Peyer's patch (tissue), 4 donors: ENCODE measurements around the gene CTDSP1. TPM values are rescaled to one million over a fixed set of nuclear protein-coding genes. Genes with fewer than 3 reads are reported as not detected.

Experiments used
- DNase-seq, 3 donors: peaks; one replicate each; pipeline ENCODE4 v3.0.0-alpha.2; 2017 to 2019
- H3K27ac ChIP-seq, 4 donors: fragments of 200-600 bp; sonication (generic); one replicate each; pipeline ENCODE4 v1.5.1; 2016 to 2019
- H3K27me3 ChIP-seq, 2 donors: fragments of 200-600 bp; sonication (generic); one replicate each; pipeline ENCODE4 v1.5.1; 2019
- H3K36me3 ChIP-seq, 3 donors: fragments of 200-600 bp; sonication (generic); one replicate each; pipeline ENCODE4 v1.5.1; 2016 to 2019
- H3K4me1 ChIP-seq, 4 donors: fragments of 200-600 bp; sonication (generic); one replicate each; pipeline ENCODE4 v1.5.1; 2016 to 2019
- H3K4me3 ChIP-seq, 4 donors: fragments of 200-600 bp; sonication (generic); 1 replicate in 3 of 4; 2 replicates in 1 of 4; pipeline ENCODE4 v1.5.1; 2016 to 2019; ENCODE audit warnings: mild to moderate bottlenecking in 1 of 4
- H3K9me3 ChIP-seq, 4 donors: fragments of 200-600 bp; sonication (generic); one replicate each; pipeline ENCODE4 v1.5.1; 2016 to 2019; ENCODE audit warnings: mild to moderate bottlenecking in 1 of 4
- POLR2A ChIP-seq, 2 donors: fragments of 450-650 bp; IDR thresholded peaks; one replicate each; pipeline ENCODE4 v1.5.1; 2017; ENCODE audit warnings: antibody characterized with exemption in 2 of 2, mild to moderate bottlenecking in 2 of 2, moderate library complexity in 2 of 2
- total RNA-seq, 4 donors: library from RNA; depleted of rRNA; stranded (reverse); fragments of >200 nt; gene quantifications; one replicate each; pipeline ENCODE4 v1.1.0, GENCODE V29; 2016
- TF ChIP-seq, protein P1 (sequence below), 6 experiments: fragments of 450-650 bp in 4 of 6; fragments of 200-600 bp in 2 of 6; sonication (generic) in 1 of 6; IDR thresholded peaks; one replicate each; pipeline ENCODE4 v1.5.1; 2017 to 2019; ENCODE audit warnings: antibody characterized with exemption in 6 of 6, mild to moderate bottlenecking in 3 of 6, moderate library complexity in 1 of 6

CTDSP1 gene
- total RNA-seq, 4 donors from 2014 or later, result 105 to 207 (median 184) TPM

DNA sequence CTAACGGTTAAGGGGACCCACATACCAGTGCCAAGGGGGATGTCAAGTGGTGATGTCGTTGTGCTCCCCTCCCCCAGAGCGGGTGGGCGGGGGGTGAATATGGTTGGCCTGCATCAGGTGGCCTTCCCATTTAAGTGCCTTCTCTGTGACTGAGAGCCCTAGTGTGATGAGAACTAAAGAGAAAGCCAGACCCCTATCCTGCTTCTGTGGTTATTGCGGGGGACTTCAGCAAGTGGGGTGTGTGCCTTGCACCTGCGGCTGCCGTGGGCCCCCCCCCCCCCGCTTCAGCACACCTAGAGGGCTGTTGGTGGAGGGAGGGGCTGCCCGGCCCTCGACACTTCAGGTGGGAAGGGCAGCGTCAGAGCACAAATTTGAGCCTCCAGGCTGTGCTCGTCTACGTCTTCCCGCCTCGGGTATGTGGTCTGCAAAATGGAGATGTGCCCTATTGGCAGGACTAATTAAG is 6.1 kb downstream of the CTDSP1 start:
- peak in 2 of 3 donors; percentile 39 to 69 for DNase-seq
- Histone ChIP-seq H3K4me3 (peak overlapping the region; percentile 26 to 54 (median 34)), H3K36me3 (peaks cover 0 to 39% (median 0%) of the 10 kb centered on the region in 3 donors), H3K4me1 (peaks cover 8 to 56% (median 30%) of the 10 kb centered on the region in 4 donors), H3K9me3 (no peaks in the 10 kb centered on the region), H3K27me3 (no peaks in the 10 kb centered on the region), H3K27ac (peak overlapping the region; percentile 79 to 91 (median 86))
- TF ChIP-seq, protein P1, sequence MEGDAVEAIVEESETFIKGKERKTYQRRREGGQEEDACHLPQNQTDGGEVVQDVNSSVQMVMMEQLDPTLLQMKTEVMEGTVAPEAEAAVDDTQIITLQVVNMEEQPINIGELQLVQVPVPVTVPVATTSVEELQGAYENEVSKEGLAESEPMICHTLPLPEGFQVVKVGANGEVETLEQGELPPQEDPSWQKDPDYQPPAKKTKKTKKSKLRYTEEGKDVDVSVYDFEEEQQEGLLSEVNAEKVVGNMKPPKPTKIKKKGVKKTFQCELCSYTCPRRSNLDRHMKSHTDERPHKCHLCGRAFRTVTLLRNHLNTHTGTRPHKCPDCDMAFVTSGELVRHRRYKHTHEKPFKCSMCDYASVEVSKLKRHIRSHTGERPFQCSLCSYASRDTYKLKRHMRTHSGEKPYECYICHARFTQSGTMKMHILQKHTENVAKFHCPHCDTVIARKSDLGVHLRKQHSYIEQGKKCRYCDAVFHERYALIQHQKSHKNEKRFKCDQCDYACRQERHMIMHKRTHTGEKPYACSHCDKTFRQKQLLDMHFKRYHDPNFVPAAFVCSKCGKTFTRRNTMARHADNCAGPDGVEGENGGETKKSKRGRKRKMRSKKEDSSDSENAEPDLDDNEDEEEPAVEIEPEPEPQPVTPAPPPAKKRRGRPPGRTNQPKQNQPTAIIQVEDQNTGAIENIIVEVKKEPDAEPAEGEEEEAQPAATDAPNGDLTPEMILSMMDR (IDR thresholded peaks at IDR 0.05), result no peak
- peak in 1 of 2 donors; percentile 31 for TF ChIP-seq POLR2A (IDR thresholded peaks at IDR 0.05)

GRCh38 chr2:218406209-218406948 is 6.7 kb downstream of the CTDSP1 start:
- peaks cover 8 to 51% (median 27%) of the 10 kb centered on the region in 4 donors for H3K4me1 ChIP-seq
- TF ChIP-seq, protein P1 (IDR thresholded peaks at IDR 0.05), result peak; percentile 65 to 92 (median 82)
- TF ChIP-seq POLR2A (IDR thresholded peaks at IDR 0.05), result no peak

GRCh38 chr2:218406949-218407618 is 7.4 kb downstream of the CTDSP1 start:
- TF ChIP-seq, protein P1 (IDR thresholded peaks at IDR 0.05), result peak in 1 of 6 experiments; percentile 6
- peak in 1 of 2 donors; percentile 55 for TF ChIP-seq POLR2A (IDR thresholded peaks at IDR 0.05)
- Histone ChIP-seq H3K4me1 (peaks cover 8 to 44% (median 20%) of the 10 kb centered on the region in 4 donors), H3K27me3 (no peaks in the 10 kb centered on the region), H3K9me3 (no peaks in the 10 kb centered on the region), H3K4me3 (peak overlapping the region; percentile 28 to 54 (median 47)), H3K27ac (peak overlapping the region; percentile 79 to 91 (median 86)), H3K36me3 (peaks cover 0 to 30% (median 0%) of the 10 kb centered on the region in 3 donors)
- peak; percentile 51 to 90 (median 89) for DNase-seq

More at GRCh38 chr2:218406209-218406948, 6.7 kb downstream of the CTDSP1 start:
- H3K9me3 ChIP-seq, result no peaks in the 10 kb centered on the region
- peaks cover 0 to 37% (median 0%) of the 10 kb centered on the region in 3 donors for H3K36me3 ChIP-seq
- DNase-seq, result peak; percentile 94 to 99 (median 98)
- peak overlapping the region; percentile 28 to 54 (median 47) for H3K4me3 ChIP-seq
- H3K27ac ChIP-seq, result peak overlapping the region; percentile 79 to 91 (median 86)
- no peaks in the 10 kb centered on the region for H3K27me3 ChIP-seq

- no peaks in the 10 kb centered on the region for H3K27me3 ChIP-seq
- no peak overlapping the region for H3K4me3 ChIP-seq
- no peak for TF ChIP-seq POLR2A (IDR thresholded peaks at IDR 0.05)
- TF ChIP-seq, protein P1 (IDR thresholded peaks at IDR 0.05), result no peak
- peak overlapping the region; percentile 25 to 91 (median 80) for H3K27ac ChIP-seq
- peaks cover 0 to 24% (median 0%) of the 10 kb centered on the region in 3 donors for H3K36me3 ChIP-seq
- H3K9me3 ChIP-seq, result no peaks in the 10 kb centered on the region
- peak in 1 of 3 donors; percentile 55 for DNase-seq
- peaks cover 8 to 38% (median 17%) of the 10 kb centered on the region in 4 donors for H3K4me1 ChIP-seq
Measured at GRCh38 chr2:218407717-218408116, 8.0 kb downstream of the CTDSP1 start.

DNA sequence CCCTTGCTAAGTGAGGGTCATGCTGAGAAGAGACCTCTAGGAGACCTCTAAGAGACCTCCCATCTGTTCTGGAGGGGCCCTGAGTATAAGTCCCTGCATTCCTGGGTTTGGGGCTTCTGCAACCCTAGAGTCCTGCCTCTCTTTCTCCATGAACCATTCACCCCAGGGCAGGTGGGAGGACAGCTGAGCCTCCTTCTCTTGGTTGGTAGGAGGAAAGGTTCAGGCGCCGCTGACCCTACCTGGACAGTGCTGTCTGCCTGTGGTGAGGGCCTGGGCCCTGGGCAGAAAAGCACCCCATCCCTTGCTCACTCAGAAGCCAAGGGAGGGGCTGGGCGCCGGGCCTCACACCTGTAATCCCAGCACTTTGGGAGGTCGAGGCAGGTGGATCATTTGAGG is 18.7 kb downstream of the CTDSP1 start:
- Histone ChIP-seq H3K36me3 (no peaks in the 10 kb centered on the region), H3K9me3 (no peaks in the 10 kb centered on the region), H3K27ac (peak overlapping the region in 3 of 4 donors; percentile 49 to 91 (median 78)), H3K4me3 (no peak overlapping the region), H3K27me3 (no peaks in the 10 kb centered on the region), H3K4me1 (peaks cover 0 to 11% (median 0%) of the 10 kb centered on the region in 4 donors)
- DNase-seq, result no peak
- TF ChIP-seq, protein P1 (IDR thresholded peaks at IDR 0.05), result no peak
- TF ChIP-seq POLR2A (IDR thresholded peaks at IDR 0.05), result no peak
